Activated CD4-positive, CD25-positive, alpha-beta regulatory T cell treated with anti-CD3 and anti-CD28 coated beads, Interleukin-2, amount 50 U/mL, for 72 hours (primary cell): ENCODE results near the gene DEAF1.
"Not testable (repeated sequence)": the region's sequence is repeated elsewhere in the genome, so short reads cannot be mapped to it uniquely, and the experiment has no call there.

Source experiments
- DNase-seq: peaks from one replicate; pipeline ENCODE4 v3.0.0; 2021

DEAF1 gene

DNA sequence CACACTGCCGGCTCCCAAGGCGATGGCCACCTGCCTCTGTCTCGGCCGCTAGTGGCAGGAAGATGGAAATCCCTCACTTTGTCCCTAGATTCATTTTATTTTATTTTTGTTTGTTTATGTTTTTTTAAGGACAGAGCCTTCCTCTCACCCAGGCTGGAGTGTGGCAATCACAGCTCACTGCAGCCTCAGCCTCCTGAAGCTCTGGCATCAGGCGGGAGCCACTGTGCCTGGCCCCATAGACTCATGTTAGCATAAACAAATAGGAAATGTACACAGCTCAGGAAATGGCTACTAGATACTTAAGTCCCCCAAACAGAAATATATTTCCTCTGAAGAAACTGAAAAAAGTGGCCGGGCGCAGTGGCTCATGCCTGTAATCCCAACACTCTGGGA is 4.1 kb upstream of the DEAF1 start:
- DNase-seq: no peak

DNA sequence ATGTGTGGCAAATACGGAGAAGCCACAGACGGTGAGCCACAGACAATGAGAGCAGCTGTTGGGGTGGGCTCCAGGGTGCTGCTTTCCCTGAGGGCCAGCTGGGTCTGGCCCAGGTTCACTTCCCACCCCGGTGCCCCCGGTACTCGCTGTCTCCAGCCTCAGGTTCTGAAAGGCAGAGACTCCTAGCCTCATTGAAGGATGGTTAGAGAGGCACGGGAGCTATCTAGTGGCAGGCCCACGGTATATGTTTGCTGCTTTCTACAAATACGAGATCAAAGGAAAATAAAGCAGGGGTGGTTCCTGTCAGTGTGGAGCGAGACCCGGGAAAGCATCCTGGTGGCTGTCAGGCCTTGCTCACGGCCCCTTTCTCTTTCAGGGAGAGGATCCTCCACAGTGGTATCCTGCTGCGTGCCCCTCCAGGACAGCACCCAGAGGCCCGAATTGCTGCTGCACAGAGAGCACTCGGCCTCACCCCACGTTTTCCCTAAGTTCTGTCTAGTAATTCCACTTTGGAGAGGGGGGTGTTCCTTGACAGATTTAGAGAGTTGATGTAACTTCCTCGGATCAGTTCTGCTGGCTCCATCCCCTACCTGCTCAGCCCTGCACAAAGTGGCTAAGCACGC is 3.6 kb upstream of the DEAF1 start:
- DNase-seq: no peak

DNA sequence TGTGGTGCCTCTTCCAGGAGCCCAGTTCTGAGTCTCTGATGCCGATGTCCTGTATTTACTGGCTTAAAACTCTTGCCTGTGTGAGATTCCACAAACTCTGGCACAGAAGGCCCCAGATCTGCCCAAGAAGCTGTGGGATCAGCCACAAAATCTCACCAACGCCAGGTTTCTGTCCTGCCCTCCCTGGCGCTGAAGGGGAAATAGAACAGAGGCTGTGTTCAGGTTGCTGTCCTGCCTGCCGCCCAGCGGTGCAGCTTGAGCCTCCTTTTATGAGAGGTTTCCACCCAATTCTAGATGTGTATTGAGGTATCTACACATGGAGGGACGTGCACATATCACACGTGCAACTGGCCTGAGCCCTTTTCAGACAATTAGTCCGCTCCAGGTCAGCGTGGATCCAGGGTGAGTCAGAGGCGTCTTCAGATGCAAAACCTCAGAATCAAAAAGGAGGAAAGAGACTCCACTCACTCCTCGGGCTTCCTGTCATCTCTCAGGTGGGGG is 2.8 kb upstream of the DEAF1 start:
- no peak for DNase-seq

DNA sequence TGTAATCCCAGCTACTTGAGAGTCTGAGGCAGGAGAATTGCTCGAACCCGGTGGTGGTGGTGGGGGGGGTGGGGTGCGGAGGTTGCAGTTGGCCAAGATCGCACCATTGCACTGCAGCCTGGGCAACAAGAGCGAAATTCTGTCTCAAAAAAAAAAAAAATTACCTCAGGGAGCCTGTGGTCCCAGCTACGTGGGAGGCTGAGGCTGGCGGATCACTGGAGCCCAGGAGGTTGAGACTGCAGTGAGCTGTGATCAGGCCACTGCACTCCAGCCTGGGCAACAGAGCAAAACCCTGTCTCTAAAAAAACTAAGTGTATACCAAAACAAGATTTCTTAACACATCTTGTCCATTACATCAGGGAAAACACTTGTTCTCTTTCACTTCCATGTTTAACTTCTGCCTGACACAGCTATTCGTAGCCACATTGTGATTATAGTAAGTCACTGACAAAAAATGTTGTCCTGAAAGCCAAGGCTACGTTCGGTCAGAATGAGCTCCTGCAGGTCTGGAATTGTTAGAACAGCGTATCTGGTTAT is 2.0 kb upstream of the DEAF1 start:
- no peak for DNase-seq

DNA sequence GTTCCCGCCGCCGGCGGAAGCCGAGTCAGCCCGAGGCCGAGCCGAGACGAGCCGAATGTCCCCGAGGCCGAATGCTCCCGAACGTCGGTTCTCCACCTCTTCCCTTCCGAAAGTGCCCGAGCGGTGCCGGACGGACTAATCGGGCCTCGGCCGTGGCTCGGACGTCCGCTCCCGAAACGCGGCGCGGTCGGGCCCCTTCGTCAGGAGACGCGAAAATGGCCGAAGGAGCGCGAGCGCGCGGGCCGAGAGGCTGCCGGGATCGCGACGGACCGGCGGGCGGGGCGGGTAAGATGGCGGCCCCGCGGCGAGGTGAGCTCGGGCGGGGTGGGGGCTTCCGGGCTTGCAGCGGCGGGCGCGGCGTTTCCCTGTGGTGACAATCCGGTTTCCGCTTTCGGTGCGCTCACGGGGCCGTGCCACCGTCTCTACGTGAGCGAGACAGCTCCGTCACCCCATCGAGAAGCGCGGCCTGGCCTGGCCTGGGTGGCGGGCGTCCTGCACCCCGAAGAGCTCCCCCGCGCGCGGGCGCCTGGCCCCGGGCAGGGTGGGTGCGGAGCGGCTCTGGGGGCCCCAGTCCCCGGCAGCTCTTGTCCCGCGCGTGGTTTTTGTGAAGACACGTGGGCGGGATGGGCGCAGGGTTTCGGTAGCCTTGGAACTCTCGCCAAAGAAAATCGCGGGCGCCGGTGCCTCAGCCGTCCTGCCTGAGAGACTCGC is 671 bp upstream of the DEAF1 start, which contains the start of gene TMEM80:
Gene TMEM80 (plus strand): TSS at position 279 of the 711 bp plus-strand sequence. CDS start 12 bp downstream, at position 291.
- DNase-seq: peak; percentile 98

DNA sequence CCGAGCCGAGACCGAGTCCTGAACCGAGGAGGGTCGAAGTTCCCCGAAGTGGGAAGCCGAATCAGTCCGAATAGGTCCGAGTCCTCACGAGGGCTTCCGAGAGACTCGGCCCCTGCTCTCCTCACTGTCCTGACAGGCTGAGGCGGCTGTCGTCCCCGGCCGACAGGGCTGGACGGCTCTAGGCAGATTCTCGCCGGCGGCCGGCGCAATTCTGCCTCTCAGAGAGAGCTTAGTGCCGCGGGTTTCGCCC is 191 bp upstream of the DEAF1 start:
- DNase-seq: no peak

DNA sequence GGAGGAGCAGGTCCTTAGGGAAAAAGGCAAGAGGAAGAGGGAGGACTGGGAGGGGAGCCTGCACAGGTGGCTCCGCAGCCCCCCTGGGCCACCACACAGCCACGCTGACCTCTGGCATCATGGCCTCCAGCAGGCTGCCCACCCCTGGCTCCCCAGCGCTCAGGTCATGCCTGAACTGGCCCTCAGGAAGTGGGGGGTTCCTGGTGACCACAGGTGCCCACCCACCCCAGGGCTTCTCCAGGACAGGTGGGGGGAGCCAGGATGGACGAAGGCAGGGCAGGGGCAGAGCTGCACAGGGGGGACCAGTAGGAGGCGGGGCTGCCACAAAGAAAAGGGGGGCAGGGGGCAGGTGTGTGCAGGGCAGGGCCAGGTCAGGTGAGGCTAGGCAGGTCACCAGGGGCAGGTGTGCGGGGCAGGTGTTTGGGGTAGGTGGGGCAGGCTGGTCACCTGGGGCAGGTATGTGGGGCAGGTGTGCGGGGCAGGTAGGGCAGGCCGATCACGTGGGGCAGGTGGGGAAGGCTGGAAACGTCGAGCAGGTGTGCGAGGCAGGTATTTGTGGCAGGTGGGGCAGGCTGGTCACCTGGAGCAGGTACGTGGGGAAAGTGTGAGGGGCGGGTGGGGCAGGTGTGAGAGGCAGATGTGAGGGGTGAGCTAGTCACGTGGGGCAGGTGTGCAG is 997 bp downstream of the DEAF1 start:
- DNase-seq: no peak

DNA sequence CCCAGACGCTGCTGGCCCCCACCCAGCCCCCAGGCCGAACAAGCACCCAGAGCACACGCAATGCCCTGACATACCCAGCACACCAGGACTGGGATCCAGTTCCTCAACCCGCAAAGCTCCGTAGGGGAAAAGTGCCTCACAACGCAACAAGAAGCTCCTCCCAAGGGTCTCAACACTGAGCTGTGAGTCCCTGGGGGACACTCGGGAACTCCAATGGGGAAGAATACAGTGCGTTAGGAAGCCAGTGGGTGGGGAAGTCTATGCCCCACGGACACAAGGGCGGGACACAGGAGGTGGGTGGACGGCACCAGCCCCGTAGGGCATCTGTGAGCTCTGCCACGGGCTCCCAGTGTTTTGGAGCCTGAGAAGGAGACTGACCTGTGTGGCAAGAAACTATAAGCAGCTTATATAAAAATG is 1.6 kb downstream of the DEAF1 start:
- no peak for DNase-seq

DNA sequence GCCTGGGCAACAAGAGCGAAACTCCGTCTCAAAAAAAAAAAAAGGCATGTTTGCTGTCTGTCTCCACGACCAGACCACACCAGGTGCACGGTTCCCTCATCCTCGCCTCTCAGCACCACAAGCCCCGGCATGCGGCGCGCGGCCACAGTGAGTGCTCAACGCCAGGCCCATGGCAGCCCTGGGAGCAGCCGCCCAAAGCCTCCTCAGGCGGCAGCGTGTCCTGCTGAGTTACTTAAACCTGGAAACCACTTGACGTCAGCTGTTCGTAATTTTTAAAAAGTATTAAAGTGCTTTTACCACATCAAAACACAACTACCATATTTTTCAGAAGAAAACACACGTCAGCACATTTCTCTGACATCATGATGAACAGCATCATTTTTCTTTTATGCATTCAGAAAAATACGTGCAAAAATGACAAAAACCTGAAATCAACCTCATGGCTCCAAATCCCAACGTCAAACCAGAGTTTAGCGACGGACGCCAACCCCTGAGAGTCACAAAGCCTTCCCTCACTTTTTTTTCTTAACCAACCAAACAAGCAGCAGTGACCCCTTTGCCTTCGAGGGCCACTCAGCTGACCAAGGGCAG is 2.1 kb downstream of the DEAF1 start:
- DNase-seq: peak; percentile 56

DNA sequence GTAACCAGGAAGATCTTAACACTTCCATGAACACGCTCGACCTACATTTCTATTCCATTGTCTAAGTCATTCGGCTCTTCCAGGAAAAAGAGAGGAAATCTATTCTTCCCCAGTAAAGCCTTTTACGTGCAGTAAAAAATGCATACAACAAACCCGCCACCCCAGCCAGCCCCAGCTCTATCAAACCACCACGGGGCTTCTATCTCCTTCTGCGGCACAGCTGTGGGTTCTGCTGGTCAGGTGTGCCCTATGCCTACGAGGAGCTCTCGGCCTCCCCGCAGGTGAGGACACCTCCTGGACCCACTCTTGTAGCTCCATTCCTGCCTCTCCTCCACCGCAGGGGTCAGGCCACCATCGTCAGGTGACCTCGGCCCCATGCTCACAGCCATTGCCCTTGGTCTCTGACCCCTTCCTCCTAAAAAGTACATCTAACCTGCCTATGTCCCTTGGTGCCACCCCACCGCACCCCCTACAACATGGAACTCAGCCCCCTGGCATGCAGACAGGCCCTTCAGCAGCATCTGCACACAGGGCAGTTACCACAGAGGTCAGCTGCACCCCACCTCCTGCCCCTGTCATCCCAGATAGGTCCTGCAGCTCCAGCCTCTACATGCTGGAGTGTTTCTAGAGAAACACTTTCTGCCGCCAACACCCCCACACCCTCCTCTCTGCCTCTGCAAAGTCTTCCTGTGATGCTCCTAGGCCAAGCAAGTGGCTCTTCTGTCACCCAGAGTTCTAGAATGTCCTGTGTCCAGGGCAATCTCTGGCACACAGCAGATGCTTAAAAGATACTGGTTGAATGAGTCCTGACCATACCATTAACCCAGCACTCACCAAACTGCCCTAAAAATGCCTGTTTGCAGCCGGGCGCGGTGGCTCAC is 3.1 kb downstream of the DEAF1 start:
- no peak for DNase-seq

DNA sequence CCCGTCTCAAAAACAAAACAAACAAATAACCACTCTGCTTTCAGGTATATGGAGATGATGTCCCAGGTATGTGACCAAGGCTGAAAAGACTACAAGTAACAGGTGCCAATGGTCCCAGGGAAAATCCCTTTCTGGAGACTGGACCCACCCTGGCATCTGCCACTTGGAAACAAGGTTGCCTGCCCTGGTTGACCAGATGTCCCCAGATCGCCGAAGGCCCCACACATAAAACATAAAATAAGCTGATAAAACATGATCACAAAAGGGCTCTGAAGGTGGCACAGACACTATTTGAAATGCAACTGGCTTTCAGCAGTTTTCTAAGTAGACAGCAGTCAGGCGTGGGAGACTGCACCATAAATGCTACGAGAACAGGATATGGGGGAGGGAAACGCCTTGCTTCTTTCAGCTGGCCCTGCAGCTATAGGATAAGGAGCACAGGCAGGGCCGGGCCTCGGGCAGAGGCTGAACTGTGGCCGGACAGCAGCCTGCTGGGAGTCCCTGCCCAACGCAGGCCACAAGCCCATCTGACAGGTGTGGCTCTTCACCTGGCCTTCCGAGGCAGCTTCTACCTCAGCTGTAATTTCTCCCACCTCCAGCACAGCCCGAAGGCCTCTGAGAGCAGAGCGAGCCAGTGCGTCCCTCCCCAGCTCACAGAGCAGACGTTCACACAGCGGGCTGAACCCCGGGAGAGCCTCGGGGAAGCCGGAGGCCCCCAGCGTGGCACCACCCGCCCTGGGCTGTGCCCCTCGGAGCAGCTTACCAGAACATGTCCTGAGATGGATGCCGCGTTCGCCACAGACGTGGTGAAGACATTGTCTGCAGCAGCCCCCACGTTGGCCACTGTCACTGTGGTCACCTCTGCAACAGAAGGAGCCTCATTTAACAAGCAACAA is 4.0 kb downstream of the DEAF1 start:
- DNase-seq: no peak

DNA sequence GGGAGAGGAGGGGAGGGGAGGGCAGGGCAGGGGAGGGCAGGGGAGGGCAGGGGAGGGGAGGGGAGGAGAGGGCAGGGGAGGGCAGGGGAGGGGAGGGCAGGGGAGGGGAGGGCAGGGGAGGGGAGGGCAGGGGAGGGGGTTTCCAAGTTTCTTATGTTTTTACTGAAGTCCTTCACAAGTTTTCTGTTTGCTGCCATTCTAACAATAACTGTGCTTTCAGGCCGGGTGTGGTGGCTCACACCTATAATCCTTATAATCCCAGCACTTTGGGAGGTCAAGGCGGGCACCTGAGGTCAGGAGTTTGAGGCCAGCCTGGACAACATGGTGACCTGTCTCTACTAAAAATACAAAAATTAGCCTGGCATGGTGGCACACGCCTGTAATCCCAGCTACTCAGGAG is 4.8 kb downstream of the DEAF1 start:
- DNase-seq: not testable (repeated sequence)

DNA sequence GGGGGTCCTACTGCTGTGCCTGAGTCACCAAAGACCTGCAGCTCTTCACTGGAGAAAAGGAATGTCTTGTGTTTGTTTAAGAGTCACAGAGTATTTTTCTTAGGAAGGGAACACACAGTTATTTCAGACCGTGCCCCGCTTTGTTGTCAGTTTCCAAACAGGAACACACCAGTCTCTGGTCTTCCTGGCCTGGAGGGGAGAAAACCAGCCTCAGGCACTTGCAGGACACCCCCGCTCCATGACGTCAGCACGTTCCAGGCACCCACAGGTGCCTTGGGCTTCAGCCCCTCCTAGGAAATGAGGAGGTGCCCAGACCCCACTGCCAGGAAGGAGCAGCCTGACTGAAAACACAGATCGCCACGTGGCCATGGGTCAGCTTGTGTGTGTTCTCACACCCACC is 5.4 kb downstream of the DEAF1 start:
- DNase-seq: no peak

DNA sequence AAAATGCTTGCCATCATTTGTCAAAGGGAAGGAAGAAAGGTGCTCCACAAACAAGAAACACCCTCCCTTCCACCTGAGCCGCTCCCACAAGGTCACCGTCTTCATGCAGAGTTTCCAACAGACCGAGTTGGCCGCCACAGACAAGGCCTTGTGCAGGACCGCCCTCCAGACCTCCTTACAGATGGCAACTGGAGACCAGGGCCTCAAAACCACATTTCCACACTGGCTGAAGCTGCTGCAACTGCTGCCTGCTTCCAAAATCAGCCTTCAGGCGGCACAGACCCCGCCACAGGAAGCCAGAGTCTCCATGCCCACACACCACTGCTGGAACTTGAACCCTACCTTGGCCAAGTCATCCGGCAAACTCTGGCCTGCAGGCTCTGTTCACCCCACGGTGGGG is 6.3 kb downstream of the DEAF1 start:
- no peak for DNase-seq

DNA sequence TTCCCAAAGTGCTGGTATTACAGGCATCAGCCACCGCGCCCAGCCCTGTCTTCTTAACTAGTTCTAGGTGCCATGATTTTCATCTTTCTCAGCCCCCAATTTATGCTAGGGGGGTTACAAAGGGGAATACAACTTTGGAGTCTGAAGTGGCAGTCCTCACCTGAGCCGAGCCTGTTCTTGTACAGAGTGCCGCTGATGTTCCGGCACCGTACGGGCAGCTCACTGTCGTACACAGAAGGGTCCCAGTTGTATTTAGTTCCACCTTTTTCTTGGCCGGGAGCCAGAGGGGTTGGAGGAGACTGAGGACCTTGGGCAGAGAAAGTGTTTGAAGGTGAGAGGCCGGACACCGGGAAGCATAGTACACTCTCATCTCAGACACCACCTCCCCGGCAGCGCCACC is 7.3 kb downstream of the DEAF1 start:
- DNase-seq: no peak

DNA sequence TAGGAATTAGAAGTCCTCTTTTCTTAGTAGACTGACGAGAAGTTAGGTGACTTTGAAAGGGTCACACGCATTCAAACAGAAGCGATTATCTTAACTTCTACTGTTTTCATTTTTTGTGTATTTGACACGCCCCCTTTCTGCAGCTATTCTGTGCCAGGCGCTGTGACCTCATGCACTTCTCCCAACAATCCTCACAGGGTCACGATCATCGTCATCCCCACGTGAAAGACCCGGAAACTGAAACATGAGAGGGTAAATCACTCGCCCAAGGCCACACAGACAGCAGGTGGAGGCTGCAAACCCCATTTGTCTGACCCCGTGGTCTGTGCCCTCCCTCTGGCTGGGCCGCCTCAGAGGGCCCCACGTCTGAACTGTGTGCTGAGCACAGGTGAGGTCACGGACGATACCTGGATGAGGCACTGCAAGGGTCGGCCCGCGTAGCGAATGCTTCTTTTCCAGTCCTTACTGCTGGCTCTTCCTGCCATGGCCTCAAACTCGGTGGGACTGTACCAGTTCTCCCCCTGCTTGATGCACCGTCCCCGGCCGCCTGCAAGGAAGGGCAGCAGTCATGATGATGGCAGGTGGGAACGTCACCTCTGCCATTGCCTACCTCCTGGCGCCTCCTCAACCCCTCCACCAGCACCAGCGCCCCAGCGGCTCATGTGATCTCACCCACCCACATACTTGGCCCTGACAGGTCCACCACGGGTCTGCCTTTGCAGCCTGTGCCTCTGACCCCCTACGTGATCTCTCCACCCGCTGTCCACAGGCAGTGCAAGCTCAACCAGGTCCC is 8.4 kb downstream of the DEAF1 start:
- DNase-seq: no peak

DNA sequence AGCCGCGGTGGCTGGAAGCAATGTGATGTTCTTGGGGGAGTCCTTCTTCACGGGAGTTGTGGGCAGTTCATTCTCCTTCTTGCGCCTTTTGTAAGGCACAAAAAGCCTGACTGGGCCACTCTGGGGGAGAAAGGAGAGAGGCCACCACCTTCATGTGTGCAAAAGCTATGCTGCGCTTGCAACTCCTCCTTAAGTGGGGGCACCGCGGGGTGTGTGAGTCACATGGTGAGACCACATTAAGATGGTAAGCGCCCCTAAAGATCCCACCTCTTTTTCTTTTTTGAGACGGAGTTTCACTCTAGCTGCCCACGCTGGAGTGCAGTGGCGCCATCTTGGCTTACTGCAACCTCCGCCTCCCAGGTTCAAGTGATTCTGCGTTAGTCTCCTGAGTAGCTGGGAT is 14.1 kb downstream of the DEAF1 start:
- DNase-seq: no peak

DNA sequence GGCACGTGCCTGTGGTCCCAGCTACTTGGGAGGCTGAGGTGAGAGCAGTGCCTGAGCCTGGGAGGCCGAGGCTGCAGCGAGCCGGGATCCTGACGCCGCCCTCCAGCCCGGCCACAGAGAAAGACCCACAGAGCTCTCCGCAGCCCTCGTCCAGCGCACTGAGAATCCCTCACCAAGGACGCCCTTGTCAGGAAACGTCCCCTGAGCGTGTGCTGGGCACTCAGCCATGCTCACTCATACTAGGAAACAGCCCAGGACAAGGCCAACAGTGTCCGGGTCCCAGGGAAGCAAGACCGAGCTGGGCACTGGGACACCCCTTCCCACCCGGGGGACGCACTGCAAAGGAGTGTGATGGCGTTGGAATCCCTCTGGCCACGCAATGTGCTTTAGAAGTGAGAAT is 14.5 kb downstream of the DEAF1 start:
- DNase-seq: no peak

DNA sequence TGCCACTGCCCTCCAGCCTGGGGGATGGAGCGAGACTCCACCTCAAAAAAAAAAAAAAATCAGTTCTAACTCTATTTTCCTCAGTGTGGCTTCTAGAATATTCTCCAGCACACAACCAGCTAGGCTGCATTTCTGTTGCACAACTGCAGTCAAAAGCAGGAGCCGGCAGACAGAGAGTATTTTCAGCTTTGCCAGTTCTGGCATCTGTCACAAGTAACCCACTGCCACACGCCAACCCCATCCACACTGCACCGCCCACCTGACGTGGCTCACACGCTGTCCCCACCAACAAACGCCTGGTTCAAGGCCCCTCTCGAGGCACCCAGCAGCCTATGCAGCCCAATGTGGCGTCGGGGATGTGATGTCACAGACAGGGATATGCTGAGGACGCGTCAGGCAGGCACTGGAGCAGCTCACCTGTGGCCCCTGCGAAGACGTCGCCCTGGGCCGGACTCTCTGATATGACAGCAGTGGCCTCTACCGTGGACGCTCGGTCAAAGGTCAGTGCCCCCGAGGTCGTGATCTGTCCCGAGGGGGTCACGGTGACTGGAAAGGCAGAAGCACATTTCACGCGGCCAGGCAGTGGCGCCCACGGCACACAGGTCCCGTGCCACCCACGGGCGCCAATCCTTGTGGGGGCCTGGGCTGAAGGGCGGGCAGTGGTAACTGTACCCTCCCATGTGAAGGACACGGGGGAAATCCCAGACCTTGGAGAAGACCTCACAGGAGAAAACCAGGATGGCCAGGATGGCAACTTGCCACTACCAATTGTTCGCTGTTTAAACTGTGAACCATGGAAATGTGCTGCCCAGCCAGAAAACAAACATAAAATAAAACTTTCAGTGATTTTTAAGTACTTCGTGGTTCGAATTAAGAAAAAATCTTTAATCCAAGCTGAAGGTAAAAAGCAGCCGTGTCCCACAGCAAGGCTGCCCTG is 15.5 kb downstream of the DEAF1 start:
- DNase-seq: no peak

DNA sequence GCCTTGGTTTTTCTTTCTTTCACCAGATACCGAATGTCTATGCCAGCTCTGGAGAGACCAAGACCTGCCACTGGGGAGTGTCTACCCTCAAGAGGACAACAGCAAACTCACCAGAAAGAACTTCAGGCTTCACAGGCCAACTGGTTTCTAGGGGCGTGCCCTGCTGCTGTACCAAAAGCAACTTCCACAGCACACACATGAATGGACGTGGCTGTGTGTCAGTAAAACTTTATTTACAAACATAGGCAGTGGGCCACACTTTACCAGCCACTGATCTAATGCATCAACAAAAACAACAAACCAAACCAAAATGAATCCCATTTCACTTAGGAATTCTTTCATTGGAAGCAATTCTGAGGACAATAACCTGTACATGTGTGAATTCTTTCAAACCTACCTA is 16.7 kb downstream of the DEAF1 start:
- no peak for DNase-seq
